Loucy (cell line): ENCODE measurements around the gene MINDY4.

Source experiments
- H2AFZ ChIP-seq: fragments of 200-600 bp; sonication (generic); 2 replicates; pipeline ENCODE4 v1.6.0; 2016; ENCODE audit warnings: antibody characterized with exemption, mild to moderate bottlenecking, low read length, moderate library complexity
- H3F3A ChIP-seq: fragments of 200-600 bp; 2 replicates; pipeline ENCODE4 v1.6.0; 2016; ENCODE audit warnings: antibody characterized with exemption, low read depth, mild to moderate bottlenecking
- H3K27me3 ChIP-seq: fragments of 200-600 bp; sonication (generic); 2 replicates; pipeline ENCODE4 v1.6.1; 2014; ENCODE audit warnings: low read length, mild to moderate bottlenecking; ENCODE audit not compliant: insufficient read depth, poor library complexity, severe bottlenecking
- H3K36me3 ChIP-seq: fragments of 200-600 bp; sonication (generic); 2 replicates; pipeline ENCODE4 v1.6.1; 2016; ENCODE audit warnings: low read length; ENCODE audit not compliant: insufficient read depth
- H3K4me1 ChIP-seq: fragments of 200-600 bp; sonication (generic); 2 replicates; pipeline ENCODE4 v1.5.1; 2014; ENCODE audit warnings: low read length, mild to moderate bottlenecking; ENCODE audit not compliant: insufficient read depth, poor library complexity, severe bottlenecking
- H3K4me2 ChIP-seq: fragments of 200-600 bp; sonication (generic); 2 replicates; pipeline ENCODE4 v1.6.0; 2014; ENCODE audit warnings: antibody characterized with exemption, low read length, low read depth, mild to moderate bottlenecking; ENCODE audit not compliant: poor library complexity, severe bottlenecking
- H3K4me3 ChIP-seq: fragments of 200-600 bp; sonication (generic); 2 replicates; pipeline ENCODE4 v1.5.1; 2014; ENCODE audit warnings: low read length, mild to moderate bottlenecking, mixed read lengths; ENCODE audit not compliant: poor library complexity, severe bottlenecking
- H3K79me2 ChIP-seq: fragments of 200-600 bp; sonication (generic); 2 replicates; pipeline ENCODE4 v1.6.1; 2014; ENCODE audit warnings: low read length; ENCODE audit not compliant: insufficient read depth
- H3K9ac ChIP-seq: fragments of 200-600 bp; sonication (generic); 2 replicates; pipeline ENCODE4 v1.6.0; 2014; ENCODE audit warnings: mild to moderate bottlenecking, low read depth, low read length, moderate library complexity; ENCODE audit not compliant: poor library complexity, severe bottlenecking
- H3K9me2 ChIP-seq: fragments of 200-600 bp; sonication (generic); replicated peaks from 2 replicates; pipeline ENCODE4 v1.6.1; 2016; ENCODE audit warnings: low read depth, low read length, mixed read lengths
- H3K9me3 ChIP-seq: fragments of 200-600 bp; sonication (generic); 2 replicates; pipeline ENCODE4 v1.6.1; 2014; ENCODE audit warnings: mild to moderate bottlenecking, antibody characterized with exemption, low read length, low read depth; ENCODE audit not compliant: insufficient read depth
- H4K20me1 ChIP-seq: fragments of 200-600 bp; sonication (generic); 2 replicates; pipeline ENCODE4 v1.6.0; 2014; ENCODE audit warnings: antibody characterized with exemption, low read length, mild to moderate bottlenecking; ENCODE audit not compliant: insufficient read depth, poor library complexity, severe bottlenecking
- CTCF ChIP-seq: fragments of 200-600 bp; sonication (generic); conservative IDR thresholded peaks from 2 replicates; pipeline ENCODE4 v1.5.1; 2014; ENCODE audit warnings: mild to moderate bottlenecking, antibody characterized with exemption, low read length
- EZH2phosphoT487 ChIP-seq: fragments of 200-600 bp; IDR thresholded peaks from 2 replicates; pipeline ENCODE4 v1.6.1; 2018; ENCODE audit warnings: antibody characterized with exemption, mild to moderate bottlenecking, moderate library complexity, borderline replicate concordance

The MINDY4 gene

GRCh38 chr7:30733216-30733615, 38.0 kb upstream of the MINDY4 start:
- peaks cover 17% of the 10 kb centered on the region for H3K4me1 ChIP-seq
- H3K36me3 ChIP-seq, result no peaks in the 10 kb centered on the region
- no peaks in the 10 kb centered on the region for H3K9me2 ChIP-seq
- TF ChIP-seq EZH2phosphoT487, result no peak
- no peak for TF ChIP-seq CTCF
- no peaks in the 10 kb centered on the region for H4K20me1 ChIP-seq
- no peaks in the 10 kb centered on the region for H3K9me3 ChIP-seq
- H3K9ac ChIP-seq, result no peak overlapping the region
- no peak overlapping the region for H3K4me3 ChIP-seq
- no peaks in the 10 kb centered on the region for H3K79me2 ChIP-seq
- no peak overlapping the region for H2AFZ ChIP-seq
- no peaks in the 10 kb centered on the region for H3F3A ChIP-seq
- H3K27me3 ChIP-seq, result no peaks in the 10 kb centered on the region
- H3K4me2 ChIP-seq, result no peak overlapping the region

- Histone ChIP-seq H3K4me1 (peaks cover 14% of the 10 kb centered on the region), H3K9me3 (no peaks in the 10 kb centered on the region), H3K4me2 (no peak overlapping the region), H3K36me3 (no peaks in the 10 kb centered on the region), H4K20me1 (no peaks in the 10 kb centered on the region), H3K27me3 (no peaks in the 10 kb centered on the region), H3K9me2 (no peaks in the 10 kb centered on the region), H2AFZ (no peak overlapping the region), H3K9ac (no peak overlapping the region), H3F3A (no peaks in the 10 kb centered on the region), H3K4me3 (no peak overlapping the region), H3K79me2 (no peaks in the 10 kb centered on the region)
- TF ChIP-seq EZH2phosphoT487 (no peak), CTCF (no peak)
Observed at GRCh38 chr7:30733691-30734090, 37.5 kb upstream of the MINDY4 start.

GRCh38 chr7:30734497-30734896, 36.7 kb upstream of the MINDY4 start:
- Histone ChIP-seq H3K36me3 (no peaks in the 10 kb centered on the region), H3K9ac (no peak overlapping the region), H3K79me2 (no peaks in the 10 kb centered on the region), H3K9me2 (no peaks in the 10 kb centered on the region), H3F3A (no peaks in the 10 kb centered on the region), H3K4me3 (no peak overlapping the region), H3K27me3 (no peaks in the 10 kb centered on the region), H3K4me1 (peaks cover 12% of the 10 kb centered on the region), H4K20me1 (no peaks in the 10 kb centered on the region), H3K9me3 (no peaks in the 10 kb centered on the region), H3K4me2 (no peak overlapping the region), H2AFZ (no peak overlapping the region)
- TF ChIP-seq EZH2phosphoT487, result no peak
- no peak for TF ChIP-seq CTCF
